Sciatic nerve (tissue), 2 donors: ENCODE measurements around the gene MAP2K5. TPM values are rescaled to one million over a fixed set of nuclear protein-coding genes. Genes with fewer than 3 reads are reported as not detected.

ENCODE experiments used
- ATAC-seq: fragments of 200-7000 bp; cut with Tn5 transposase; one replicate; pipeline ENCODE4 v1.9.1; 2020; ENCODE audit warnings: mild to moderate bottlenecking, moderate library complexity
- DNase-seq: peaks from one replicate; pipeline ENCODE4 v3.0.0-alpha.2; 2020; ENCODE audit warnings: low spot score
- intact Hi-C: fragments of 100-400 bp; cut with DNase I; formaldehyde crosslinking; loops from one replicate; pipeline ENCODE4 v1.14.2; 2022
- total RNA-seq: library from RNA; stranded (reverse); fragmentation: NEBNext Ultra II Directional; extraction: Animal tissue kit (Norgen Biotek cat#: 25700); gene quantifications from one replicate; pipeline ENCODE4 v1.2.1, GENCODE V29; 2021
- donor health status: DM: no; HTN: no; CAD: no.
- donor health status: DM: no; HTN: no; CAD: no.

MAP2K5 gene
- total RNA-seq, 1 donor from 2014 or later = 25.2 TPM

- no peak for DNase-seq
- intact Hi-C loops = no loop called here
- no peak for ATAC-seq
Measured at GRCh38 chr15:67700023-67700422, 157.5 kb downstream of the MAP2K5 start.

- intact Hi-C loops = no loop called here
- no peak for DNase-seq
- no peak for ATAC-seq
Measured at GRCh38 chr15:67701669-67702068, 159.2 kb downstream of the MAP2K5 start.

- ATAC-seq = no peak
- intact Hi-C loops = no loop called here
- no peak for DNase-seq
Measured at GRCh38 chr15:67707520-67708283, 165.2 kb downstream of the MAP2K5 start.

- no peak for ATAC-seq
- intact Hi-C loops = no loop called here
- DNase-seq = no peak
Measured at GRCh38 chr15:67708500-67708899, 166.0 kb downstream of the MAP2K5 start.

GRCh38 chr15:67715170-67715569 lies 172.7 kb downstream of the MAP2K5 start:
- intact Hi-C loops = no loop called here
- no peak for ATAC-seq
- no peak for DNase-seq

GRCh38 chr15:67716171-67716570 lies 173.7 kb downstream of the MAP2K5 start:
- intact Hi-C loops = no loop called here
- DNase-seq = no peak
- no peak for ATAC-seq

- intact Hi-C loops = no loop called here
- ATAC-seq (no peak), DNase-seq (no peak)
Measured at GRCh38 chr15:67717776-67718175, 175.3 kb downstream of the MAP2K5 start.

- ATAC-seq = no peak
- intact Hi-C loops = no loop called here
- DNase-seq = no peak
Measured at GRCh38 chr15:67719330-67719959, 176.9 kb downstream of the MAP2K5 start.

- intact Hi-C loops = no loop called here
- ATAC-seq (no peak), DNase-seq (no peak)
Measured at GRCh38 chr15:67720556-67721175, 178.2 kb downstream of the MAP2K5 start.

- intact Hi-C loops = no loop called here
- ATAC-seq (no peak), DNase-seq (no peak)
Measured at GRCh38 chr15:67722030-67722817, 179.7 kb downstream of the MAP2K5 start.

- no peak for DNase-seq
- no peak for ATAC-seq
- intact Hi-C loops = no loop called here
Measured at GRCh38 chr15:67723294-67724024, 181.0 kb downstream of the MAP2K5 start.

- ATAC-seq = no peak
- intact Hi-C loops = no loop called here
- no peak for DNase-seq
Measured at GRCh38 chr15:67724691-67725375, 182.3 kb downstream of the MAP2K5 start.

GRCh38 chr15:67730135-67730534 lies 187.6 kb downstream of the MAP2K5 start:
- intact Hi-C loops = no loop called here
- ATAC-seq (no peak), DNase-seq (no peak)

- intact Hi-C loops = no loop called here
- ATAC-seq (no peak), DNase-seq (no peak)
Measured at GRCh38 chr15:67731112-67731721, 188.7 kb downstream of the MAP2K5 start.

- intact Hi-C loops = no loop called here
- DNase-seq (no peak), ATAC-seq (no peak)
Measured at GRCh38 chr15:67732164-67732563, 189.7 kb downstream of the MAP2K5 start.

- DNase-seq (no peak), ATAC-seq (no peak)
- intact Hi-C loops = no loop called here
Measured at GRCh38 chr15:67732671-67733374, 190.3 kb downstream of the MAP2K5 start.

GRCh38 chr15:67735896-67736295 lies 193.4 kb downstream of the MAP2K5 start:
- DNase-seq (no peak), ATAC-seq (no peak)
- intact Hi-C loops = no loop called here
